ENCODE measurements around the gene GRIN2A.

The GRIN2A gene

GRCh38 chr16:10182222-10183053 is at the start of gene GRIN2A:
TSS of gene GRIN2A (minus strand) at chr16:10182428. CDS start at chr16:10180411, 2,017 bp downstream.
- peak in 32 of 58 donors; percentile 2 to 60 (median 31) for DNase-seq

- DNase-seq, result no peak
Measured at GRCh38 chr16:10231563-10231962, 49.3 kb upstream of the GRIN2A start.

- no peak for DNase-seq
Measured at GRCh38 chr16:10228779-10229178, 46.6 kb upstream of the GRIN2A start.

GRCh38 chr16:10226987-10227306 is 44.7 kb upstream of the GRIN2A start:
- no peak for DNase-seq

- DNase-seq, result peak in 2 of 58 donors; percentile 2 to 14
Measured at GRCh38 chr16:10226141-10226986, 44.1 kb upstream of the GRIN2A start.

- no peak for DNase-seq
Measured at GRCh38 chr16:10225653-10226052, 43.4 kb upstream of the GRIN2A start.

- peak in 8 of 58 donors; percentile 4 to 55 (median 10) for DNase-seq
Measured at GRCh38 chr16:10224850-10225249, 42.6 kb upstream of the GRIN2A start.

- DNase-seq, result no peak
Measured at GRCh38 chr16:10220942-10221341, 38.7 kb upstream of the GRIN2A start.

- no peak for DNase-seq
Measured at GRCh38 chr16:10219742-10220141, 37.5 kb upstream of the GRIN2A start.

- peak in 1 of 58 donors; percentile 6 for DNase-seq
Measured at GRCh38 chr16:10218490-10219206, 36.4 kb upstream of the GRIN2A start.

- no peak for DNase-seq
Measured at GRCh38 chr16:10213748-10214147, 31.5 kb upstream of the GRIN2A start.

- DNase-seq, result peak in 18 of 58 donors; percentile 1 to 36 (median 14)
Measured at GRCh38 chr16:10210944-10211343, 28.7 kb upstream of the GRIN2A start.

GRCh38 chr16:10206865-10207264 is 24.6 kb upstream of the GRIN2A start:
- DNase-seq, result no peak

- DNase-seq, result no peak
Measured at GRCh38 chr16:10206215-10206614, 24.0 kb upstream of the GRIN2A start.

- DNase-seq, result no peak
Measured at GRCh38 chr16:10205688-10206087, 23.5 kb upstream of the GRIN2A start.

GRCh38 chr16:10202649-10203048 is 20.4 kb upstream of the GRIN2A start:
- DNase-seq, result no peak

GRCh38 chr16:10200637-10201586 is 18.7 kb upstream of the GRIN2A start:
- DNase-seq, result peak in 1 of 58 donors; percentile 16

GRCh38 chr16:10196999-10197398 is 14.8 kb upstream of the GRIN2A start:
- no peak for DNase-seq

GRCh38 chr16:10191096-10191495 is 8.9 kb upstream of the GRIN2A start:
- DNase-seq, result no peak

- DNase-seq, result peak in 1 of 58 donors; percentile 2
Measured at GRCh38 chr16:10189861-10190390, 7.7 kb upstream of the GRIN2A start.

Data from anterior cingulate cortex (tissue), 58 donors.